Esophagus (tissue), 2 donors: ENCODE measurements around the gene LEKR1. TPM values are rescaled to one million over a fixed set of nuclear protein-coding genes. Genes with fewer than 3 reads are reported as not detected.
A peak's percentile ranks its signal among the peaks of the same experiment; 100 is the strongest.
"Not testable (repeated sequence)": the region's sequence is repeated elsewhere in the genome, so short reads cannot be mapped to it uniquely, and the experiment has no call there.

Experiments used
- H3K27ac ChIP-seq, 2 donors: one replicate each; pipeline ENCODE4 v1.5.1; 2013; ENCODE audit warnings: low read depth in 2 of 2, mild to moderate bottlenecking in 2 of 2, inconsistent platforms in 1 of 2, low read length in 1 of 2, moderate library complexity in 1 of 2
- H3K27me3 ChIP-seq, 2 donors: one replicate each; pipeline ENCODE4 v1.6.1; 2013; ENCODE audit warnings: low read length in 2 of 2, control low read depth in 1 of 2, mild to moderate bottlenecking in 1 of 2; ENCODE audit not compliant: insufficient read depth in 2 of 2, control insufficient read depth in 1 of 2
- H3K36me3 ChIP-seq, 2 donors: one replicate each; pipeline ENCODE4 v1.6.1; 2013; ENCODE audit warnings: low read length in 1 of 2; ENCODE audit not compliant: control insufficient read depth in 2 of 2, insufficient read depth in 2 of 2
- H3K4me1 ChIP-seq, 2 donors: one replicate each; pipeline ENCODE4 v1.6.1; 2013; ENCODE audit warnings: low read length in 1 of 2; ENCODE audit not compliant: control insufficient read depth in 2 of 2, insufficient read depth in 2 of 2
- H3K4me3 ChIP-seq, 2 donors: one replicate each; pipeline ENCODE4 v1.5.1; 2013; ENCODE audit warnings: low read length in 2 of 2, mild to moderate bottlenecking in 2 of 2, low read depth in 1 of 2, moderate library complexity in 1 of 2
- H3K9me3 ChIP-seq, 2 donors: one replicate each; pipeline ENCODE4 v1.6.1; 2013; ENCODE audit warnings: mild to moderate bottlenecking in 2 of 2, low read depth in 1 of 2, low read length in 1 of 2, moderate library complexity in 1 of 2; ENCODE audit not compliant: control insufficient read depth in 2 of 2, insufficient read depth in 1 of 2
- WGBS, 2 donors: extraction: QIAGEN DNeasy Blood & Tissue Kit; methylation state at CpG; one replicate each; pipeline ENCODE4 v1.1.7; 2013; 5-methylcytosine and 5-hydroxymethylcytosine counted together
- polyA plus RNA-seq, 2 donors: library from polyadenylated mRNA; stranded (reverse); fragments of 200-250 nt; gene quantifications; one replicate each; pipeline ENCODE4 v1.2.3, GENCODE V29; 2013
- donor health status: healthy with polysubstance abuse.
- donor health status: Bipolar disorder and iron deficiency.

The LEKR1 gene
- polyA plus RNA-seq, 2 donors = 0.21 to 0.33 TPM

DNA sequence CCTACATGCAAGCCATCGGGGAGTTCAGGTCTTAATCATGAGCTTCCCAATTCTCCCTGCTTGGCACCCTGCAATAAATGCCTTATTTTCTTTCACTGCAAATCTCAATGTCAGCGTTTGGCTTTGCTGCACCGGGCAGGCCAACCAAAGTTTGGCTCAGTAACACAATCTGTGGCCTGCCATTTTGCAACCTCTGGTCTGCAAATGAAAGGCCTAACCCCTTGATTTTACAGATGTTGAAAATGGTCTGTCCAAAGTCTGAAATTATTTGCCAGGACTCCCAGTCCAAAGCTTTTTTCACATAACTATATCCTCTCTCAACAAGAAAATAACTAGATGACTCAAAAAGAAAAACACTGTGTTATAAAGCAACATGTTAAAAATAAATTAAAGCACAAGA lies 34.0 kb upstream of the LEKR1 start:
- H3K4me1 ChIP-seq = no peaks in the 10 kb centered on the region
- H3K4me3 ChIP-seq = no peak overlapping the region
- no peaks in the 10 kb centered on the region for H3K27me3 ChIP-seq
- H3K9me3 ChIP-seq = no peaks in the 10 kb centered on the region
- no peaks in the 10 kb centered on the region for H3K36me3 ChIP-seq
- no peak overlapping the region for H3K27ac ChIP-seq
- 89 to 91% methylated on average over 3 of the region's 3 CpGs for WGBS, 2 donors

DNA sequence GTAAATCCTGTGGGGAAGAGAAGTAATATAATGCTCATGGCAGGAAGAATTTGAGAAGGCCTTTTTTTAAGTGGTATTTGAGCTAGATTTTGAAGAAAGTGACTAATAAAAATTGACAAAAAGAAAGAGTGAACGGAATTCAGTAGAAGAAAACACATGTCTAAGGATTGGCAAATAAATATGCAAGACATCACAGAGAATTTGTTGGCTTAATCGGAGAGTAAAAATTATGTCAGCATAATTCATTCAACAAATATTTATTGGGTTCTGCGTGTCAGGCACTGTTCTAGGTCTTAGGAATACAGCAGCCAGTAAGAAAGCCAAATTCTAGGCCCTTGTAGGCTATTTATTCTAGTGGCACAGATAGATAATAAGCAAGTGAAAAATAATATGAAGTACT lies 33.6 kb upstream of the LEKR1 start:
- no peaks in the 10 kb centered on the region for H3K9me3 ChIP-seq
- H3K4me1 ChIP-seq = no peaks in the 10 kb centered on the region
- WGBS, 2 donors = 55 to 65% methylated on average over 3 of the region's 3 CpGs
- H3K4me3 ChIP-seq = no peak overlapping the region
- H3K27ac ChIP-seq = peak overlapping the region in 1 of 2 donors; percentile 31
- H3K27me3 ChIP-seq = no peaks in the 10 kb centered on the region
- no peaks in the 10 kb centered on the region for H3K36me3 ChIP-seq

DNA sequence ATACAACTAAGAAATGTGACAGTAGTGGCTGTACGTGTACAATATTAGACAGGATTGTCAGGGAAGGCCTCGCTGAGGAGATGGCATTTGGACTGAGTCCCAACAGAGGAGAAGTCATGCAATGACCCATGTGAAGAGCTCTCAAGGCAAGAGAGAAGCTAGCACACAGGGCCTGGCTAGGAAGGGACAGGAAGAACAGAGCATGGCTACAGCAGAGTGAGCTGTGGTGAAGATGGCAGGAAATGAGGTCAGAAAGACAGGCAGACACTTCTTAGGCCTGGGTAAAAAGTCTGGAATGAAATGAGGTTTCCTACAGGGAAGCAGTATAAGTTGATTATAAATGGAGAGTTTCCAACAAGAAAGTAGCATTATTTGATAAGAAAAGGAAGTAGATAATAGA lies 33.2 kb upstream of the LEKR1 start:
- no peaks in the 10 kb centered on the region for H3K9me3 ChIP-seq
- no peaks in the 10 kb centered on the region for H3K27me3 ChIP-seq
- H3K4me3 ChIP-seq = no peak overlapping the region
- peak overlapping the region in 1 of 2 donors; percentile 31 for H3K27ac ChIP-seq
- H3K36me3 ChIP-seq = no peaks in the 10 kb centered on the region
- H3K4me1 ChIP-seq = no peaks in the 10 kb centered on the region
- WGBS, 2 donors = 85 to 87% methylated on average over 2 of the region's 2 CpGs

DNA sequence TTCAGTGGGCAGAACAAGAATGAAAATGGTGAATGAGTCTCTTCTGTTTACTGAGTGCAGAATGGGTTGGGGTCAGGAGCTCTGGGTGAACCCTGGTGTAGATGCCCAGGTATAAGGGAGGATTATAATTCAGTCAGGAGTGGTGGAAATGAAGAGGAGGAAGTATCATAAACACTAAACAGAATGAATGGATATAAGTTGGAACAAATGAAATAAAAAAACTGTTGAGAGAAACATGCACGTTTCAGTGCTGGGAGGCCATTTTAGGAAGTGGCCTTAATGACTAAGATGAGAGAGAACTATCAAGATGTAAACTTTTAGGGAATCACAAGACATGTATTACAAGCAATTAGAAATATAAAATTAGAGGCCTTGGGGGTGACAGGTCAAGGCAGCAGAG lies 32.8 kb upstream of the LEKR1 start:
- no peaks in the 10 kb centered on the region for H3K9me3 ChIP-seq
- H3K27me3 ChIP-seq = no peaks in the 10 kb centered on the region
- no peak overlapping the region for H3K4me3 ChIP-seq
- no peak overlapping the region for H3K27ac ChIP-seq
- H3K36me3 ChIP-seq = no peaks in the 10 kb centered on the region
- H3K4me1 ChIP-seq = no peaks in the 10 kb centered on the region
- WGBS, 2 donors = 72 to 75% methylated on average over 1 of the region's 1 CpG

DNA sequence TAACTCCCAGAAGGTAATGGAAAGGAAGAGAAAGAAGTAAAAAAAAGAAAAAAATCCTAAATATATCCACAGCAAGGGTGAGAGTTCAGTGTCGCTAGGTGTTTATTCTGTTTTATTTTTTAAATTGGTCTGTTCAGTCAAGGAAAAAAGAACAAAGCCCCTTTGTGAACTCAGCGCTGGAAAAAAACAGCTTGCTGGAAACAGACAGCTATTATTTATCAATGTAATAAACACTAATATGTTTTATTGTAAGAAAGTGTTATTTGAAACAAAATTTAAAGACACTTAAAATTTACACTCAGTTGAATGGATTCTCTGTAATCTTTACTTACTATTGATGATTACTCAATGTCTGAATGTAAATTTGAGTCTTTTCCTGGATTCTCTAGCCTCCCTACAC lies 32.3 kb upstream of the LEKR1 start:
- Histone ChIP-seq H3K36me3 (no peaks in the 10 kb centered on the region), H3K27me3 (no peaks in the 10 kb centered on the region), H3K4me3 (no peak overlapping the region), H3K27ac (no peak overlapping the region), H3K4me1 (no peaks in the 10 kb centered on the region), H3K9me3 (no peaks in the 10 kb centered on the region)
- WGBS, 2 donors = 88 to 90% methylated on average over 2 of the region's 2 CpGs

DNA sequence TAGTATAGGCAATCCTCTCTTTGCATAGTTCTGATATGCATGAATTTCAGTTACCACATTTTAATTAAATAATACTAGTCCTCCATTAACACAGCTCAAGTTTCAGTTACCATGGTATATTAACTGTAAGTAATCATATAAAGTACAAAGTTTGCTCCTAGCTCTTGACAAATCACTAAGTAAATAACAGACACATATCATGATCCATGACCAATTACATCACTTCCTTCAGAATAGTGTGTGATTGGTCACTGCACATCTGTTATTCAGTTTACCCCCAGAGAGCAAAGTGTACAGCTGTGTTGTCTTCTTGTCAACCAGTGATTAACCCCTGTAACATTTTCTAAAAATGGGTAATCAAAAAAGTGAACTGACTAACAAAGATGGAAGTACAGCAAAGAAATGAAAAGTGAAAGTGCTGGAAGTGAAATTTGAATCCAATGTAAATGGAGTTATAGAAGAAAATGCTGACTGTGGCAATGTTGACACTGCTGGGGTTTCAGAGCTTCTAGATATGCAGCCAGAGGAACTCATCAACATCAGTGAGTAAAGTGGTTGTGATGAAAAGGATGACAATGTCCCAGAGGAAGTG lies 30.2 kb upstream of the LEKR1 start:
- Histone ChIP-seq H3K27ac (no peak overlapping the region), H3K4me3 (no peak overlapping the region), H3K9me3 (no peaks in the 10 kb centered on the region), H3K27me3 (no peaks in the 10 kb centered on the region), H3K4me1 (no peaks in the 10 kb centered on the region), H3K36me3 (no peaks in the 10 kb centered on the region)

DNA sequence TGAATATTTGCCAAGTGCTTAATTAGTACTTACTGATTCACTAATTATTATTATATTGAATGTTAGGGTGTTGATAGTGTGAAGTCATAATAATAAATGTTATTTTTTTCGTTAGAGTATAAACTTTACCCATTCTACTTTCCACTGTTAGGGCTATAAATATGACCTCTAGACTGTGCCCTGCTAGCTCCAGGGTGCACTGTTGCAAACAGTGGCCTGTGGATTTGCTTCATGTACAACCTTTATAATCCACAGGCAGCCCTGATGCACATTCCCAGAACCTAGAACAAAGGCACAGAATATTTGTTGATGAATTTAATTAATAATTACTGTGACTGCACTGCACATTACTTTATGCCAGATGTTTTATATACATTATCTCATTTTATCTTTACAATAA lies 28.8 kb upstream of the LEKR1 start:
- 50 to 64% methylated on average over 1 of the region's 1 CpG for WGBS, 2 donors
- Histone ChIP-seq H3K9me3 (no peaks in the 10 kb centered on the region), H3K27ac (no peak overlapping the region), H3K4me1 (no peaks in the 10 kb centered on the region), H3K36me3 (no peaks in the 10 kb centered on the region), H3K4me3 (no peak overlapping the region), H3K27me3 (no peaks in the 10 kb centered on the region)

DNA sequence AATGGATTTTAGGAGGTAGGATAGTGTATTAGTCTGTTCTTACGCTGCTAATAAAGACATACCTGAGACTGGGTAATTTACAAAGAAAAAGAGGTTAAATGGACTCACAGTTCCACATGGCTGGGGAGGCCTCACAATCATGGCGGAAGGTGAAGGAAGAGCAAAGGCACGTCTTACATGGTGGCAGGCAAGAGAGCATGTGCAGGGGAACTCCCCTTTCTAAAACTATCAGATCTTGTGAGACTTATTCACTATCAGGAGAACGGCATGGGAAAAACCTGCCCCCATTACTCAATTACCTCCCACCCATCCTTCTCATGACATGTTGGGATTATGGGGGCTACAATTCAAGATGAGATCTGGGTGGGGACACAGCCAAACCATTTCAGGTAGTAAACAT lies 25.9 kb upstream of the LEKR1 start:
- H3K27me3 ChIP-seq, H3K4me1 ChIP-seq, H3K4me3 ChIP-seq, H3K27ac ChIP-seq, H3K36me3 ChIP-seq, H3K9me3 ChIP-seq: not testable (repeated sequence)
- 91 to 98% methylated on average over 4 of the region's 4 CpGs for WGBS, 2 donors

DNA sequence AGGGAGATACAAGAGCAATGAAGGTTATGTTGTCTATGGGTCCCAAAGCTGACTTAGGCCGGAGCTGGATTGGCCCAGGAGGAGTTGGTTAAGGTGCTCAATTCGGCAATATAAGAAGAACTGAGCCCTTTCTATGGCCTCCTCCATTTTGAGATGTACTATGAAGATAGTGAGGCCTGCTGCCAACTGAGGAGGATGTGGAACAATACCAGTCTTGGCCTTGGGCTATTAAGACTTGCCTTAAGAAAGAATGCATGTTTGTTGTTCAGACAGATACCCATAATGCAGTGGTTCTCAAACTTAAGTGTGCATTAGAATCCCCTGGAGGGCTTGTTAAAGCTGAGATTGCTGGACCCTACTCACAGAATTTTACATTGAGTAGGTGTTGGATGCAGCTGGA lies 24.4 kb upstream of the LEKR1 start:
- Histone ChIP-seq H3K4me1 (no peaks in the 10 kb centered on the region), H3K9me3 (no peaks in the 10 kb centered on the region), H3K4me3 (no peak overlapping the region), H3K27me3 (no peaks in the 10 kb centered on the region), H3K36me3 (no peaks in the 10 kb centered on the region), H3K27ac (no peak overlapping the region)
- WGBS, 2 donors = 95 to 97% methylated on average over 2 of the region's 2 CpGs

DNA sequence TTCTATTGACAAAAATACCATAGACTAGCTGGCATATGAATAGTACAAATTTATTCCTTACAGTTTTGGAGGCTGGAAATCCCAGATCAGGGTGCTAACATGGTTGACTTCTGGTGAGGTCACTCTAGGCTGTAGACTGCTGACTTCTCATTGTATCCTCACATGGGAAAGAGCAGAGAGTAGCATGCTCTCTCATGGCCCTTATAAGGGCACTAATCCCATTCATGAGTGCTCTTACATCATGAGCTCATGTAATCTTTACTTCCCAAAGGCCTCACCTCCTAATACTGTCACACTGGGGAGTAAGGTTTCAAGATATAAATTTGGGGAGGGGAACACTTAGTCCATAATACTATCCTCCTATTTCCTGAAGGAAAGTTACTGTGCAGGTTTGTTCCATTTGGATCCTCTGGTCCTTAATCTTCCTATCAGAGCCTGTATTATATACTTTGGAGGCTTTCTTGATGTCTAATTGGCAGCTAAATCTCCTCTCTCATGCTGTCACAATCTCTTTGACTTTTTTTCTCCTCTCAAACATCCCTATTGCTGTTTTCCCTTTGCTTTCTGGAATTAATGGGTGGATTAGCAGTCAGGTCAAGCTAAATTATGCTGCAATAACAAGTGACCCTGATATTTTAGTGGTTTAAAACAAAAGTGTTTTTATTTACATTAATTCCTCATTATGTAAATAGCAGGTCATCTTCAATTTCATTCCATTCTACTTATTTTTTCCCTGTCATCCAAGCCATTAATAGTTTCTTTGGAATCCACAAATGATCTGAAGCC lies 23.1 kb upstream of the LEKR1 start:
- Histone ChIP-seq H3K4me3 (no peak overlapping the region), H3K9me3 (no peaks in the 10 kb centered on the region), H3K36me3 (no peaks in the 10 kb centered on the region)

More for the DNA sequence above, 23.1 kb upstream of the LEKR1 start:
- no peaks in the 10 kb centered on the region for H3K4me1 ChIP-seq
- H3K27me3 ChIP-seq = no peaks in the 10 kb centered on the region
- H3K27ac ChIP-seq = peak overlapping the region in 1 of 2 donors; percentile 28
